ENCODE results near the gene MAD1L1. TPM values are rescaled to one million over a fixed set of nuclear protein-coding genes. Genes with fewer than 3 reads are reported as not detected.

Gene MAD1L1
- polyA plus RNA-seq, 6 donors from 2014 or later = 109 to 209 (median 158) TPM

DNA sequence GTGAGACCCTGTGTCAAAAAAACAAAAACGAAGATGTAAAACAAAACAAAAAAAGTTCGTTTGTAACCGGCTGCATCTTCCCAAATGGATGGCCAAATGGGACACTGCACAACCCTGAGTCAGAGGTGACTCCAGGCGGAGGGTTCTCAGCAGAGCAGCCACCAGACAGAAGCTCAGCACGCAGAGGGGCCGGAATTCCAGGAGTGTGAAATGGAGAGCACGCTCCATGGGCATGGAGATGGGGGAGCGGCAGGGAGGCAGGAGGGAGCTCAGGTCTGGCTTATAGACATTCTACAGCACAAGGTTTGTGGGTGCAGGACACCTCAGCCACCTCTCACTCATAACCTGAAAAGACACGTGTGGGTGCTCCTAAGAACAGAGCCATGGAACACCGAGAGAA lies 227.0 kb downstream of the MAD1L1 start:
- Mint-ChIP-seq H3K27me3 (no peaks in the 10 kb centered on the region), H3K27ac (peak overlapping the region in 5 of 6 donors; percentile 85 to 97 (median 89)), H3K4me3 (peak overlapping the region in 6 of 8 donors; percentile 37 to 78 (median 74)), H3K4me1 (peaks cover 22 to 38% (median 25%) of the 10 kb centered on the region in 3 donors), H3K36me3 (no peaks in the 10 kb centered on the region), H3K9me3 (no peaks in the 10 kb centered on the region)
- no peak for ATAC-seq (ENCODE audit: low read depth in 2 of 2)
- DNase-seq = no peak

DNA sequence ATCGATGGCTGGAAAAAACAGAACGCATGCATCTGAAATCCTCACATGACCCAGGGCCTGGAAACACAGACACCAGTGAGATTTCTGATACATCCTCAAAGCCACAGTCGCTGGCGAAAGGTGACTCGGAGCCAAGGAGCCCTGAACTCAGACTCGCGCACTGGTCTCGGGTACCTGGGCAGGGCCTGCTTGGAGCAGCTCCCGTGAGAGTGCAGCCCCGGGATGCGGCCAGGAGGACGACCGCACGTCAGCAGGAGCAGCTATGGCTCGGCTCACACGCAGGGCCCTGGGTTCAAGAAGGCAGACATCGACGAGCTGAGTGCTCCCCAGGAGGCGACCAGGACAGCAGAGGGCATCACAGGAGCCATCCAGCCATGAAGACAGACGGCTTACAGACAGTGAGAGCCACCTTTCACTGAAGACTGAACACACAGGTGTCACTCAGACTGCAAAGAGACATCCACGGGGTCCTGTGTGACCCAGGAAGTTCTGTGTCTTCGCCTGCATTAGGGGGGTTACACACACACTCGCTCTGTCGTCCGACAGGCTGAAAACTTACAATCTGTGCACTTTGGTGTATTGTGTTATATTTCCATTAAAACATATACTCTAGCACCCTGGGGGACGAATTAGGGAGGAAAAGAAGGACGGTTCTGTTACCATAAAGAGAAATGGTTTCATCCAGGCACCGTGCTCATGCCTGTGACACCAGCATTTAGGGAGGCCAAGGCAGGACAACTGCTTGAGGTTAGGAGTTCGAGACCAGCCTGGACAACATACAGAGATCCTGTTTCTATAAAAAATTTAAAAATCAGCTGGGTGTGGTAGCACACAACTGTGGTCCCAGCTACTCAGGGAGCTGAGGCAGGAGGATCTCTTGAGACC lies 227.7 kb downstream of the MAD1L1 start:
- Mint-ChIP-seq H3K27ac (peak overlapping the region in 5 of 6 donors; percentile 85 to 97 (median 89)), H3K9me3 (no peaks in the 10 kb centered on the region), H3K4me1 (peaks cover 27 to 43% (median 27%) of the 10 kb centered on the region in 3 donors), H3K27me3 (no peaks in the 10 kb centered on the region), H3K36me3 (no peaks in the 10 kb centered on the region), H3K4me3 (peak overlapping the region in 7 of 8 donors; percentile 9 to 78 (median 73))
- ATAC-seq (ENCODE audit: low read depth in 2 of 2) (peak; percentile 80 to 81), DNase-seq (no peak)

DNA sequence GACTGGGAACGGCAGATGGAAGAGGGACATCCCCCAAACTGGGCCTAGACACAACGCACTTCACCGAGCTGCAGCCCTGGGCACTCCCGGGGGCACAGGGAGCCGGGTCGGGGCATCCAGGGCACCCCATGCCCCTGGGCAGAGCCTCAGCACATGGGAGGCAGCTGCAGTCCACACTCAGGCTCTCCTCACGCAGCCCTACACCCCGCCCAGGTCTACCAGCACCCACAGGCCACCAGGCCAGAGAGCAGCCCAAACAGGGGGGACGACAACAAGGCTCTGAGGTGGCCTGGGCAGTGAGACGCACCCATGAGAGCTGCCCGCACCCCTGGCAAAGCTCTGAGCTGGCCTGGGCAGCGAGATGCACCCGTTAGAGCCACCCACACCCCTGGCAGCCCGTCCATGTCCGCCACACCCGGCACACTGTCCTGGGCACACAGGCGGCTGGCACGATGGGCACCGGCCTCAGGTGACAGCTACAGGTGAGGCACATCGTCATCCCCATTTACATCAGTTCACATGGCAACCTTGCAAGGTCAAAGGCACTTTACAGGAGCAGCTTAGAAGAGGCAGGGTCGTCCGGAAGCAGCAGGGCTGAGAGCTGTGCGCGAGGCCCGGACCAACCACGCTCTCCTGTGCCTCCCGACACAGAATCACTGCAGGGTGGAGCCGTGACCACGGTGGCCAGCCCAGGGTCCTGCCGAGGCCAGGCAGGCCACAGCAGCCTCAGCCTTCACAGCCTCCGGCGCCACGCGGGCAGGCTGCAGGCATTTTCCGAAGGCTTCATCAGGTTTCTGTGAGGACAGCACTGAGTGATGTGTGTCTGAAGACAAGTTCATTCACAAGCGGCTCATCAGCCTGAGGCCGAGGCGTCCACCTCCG lies 228.6 kb downstream of the MAD1L1 start:
- Mint-ChIP-seq H3K9me3 (no peaks in the 10 kb centered on the region), H3K4me3 (no peak overlapping the region), H3K27me3 (no peaks in the 10 kb centered on the region), H3K27ac (peak overlapping the region in 4 of 6 donors; percentile 7 to 89 (median 42)), H3K4me1 (peaks cover 29 to 48% (median 36%) of the 10 kb centered on the region in 3 donors), H3K36me3 (no peaks in the 10 kb centered on the region)
- DNase-seq (no peak), ATAC-seq (ENCODE audit: low read depth in 2 of 2) (no peak)

DNA sequence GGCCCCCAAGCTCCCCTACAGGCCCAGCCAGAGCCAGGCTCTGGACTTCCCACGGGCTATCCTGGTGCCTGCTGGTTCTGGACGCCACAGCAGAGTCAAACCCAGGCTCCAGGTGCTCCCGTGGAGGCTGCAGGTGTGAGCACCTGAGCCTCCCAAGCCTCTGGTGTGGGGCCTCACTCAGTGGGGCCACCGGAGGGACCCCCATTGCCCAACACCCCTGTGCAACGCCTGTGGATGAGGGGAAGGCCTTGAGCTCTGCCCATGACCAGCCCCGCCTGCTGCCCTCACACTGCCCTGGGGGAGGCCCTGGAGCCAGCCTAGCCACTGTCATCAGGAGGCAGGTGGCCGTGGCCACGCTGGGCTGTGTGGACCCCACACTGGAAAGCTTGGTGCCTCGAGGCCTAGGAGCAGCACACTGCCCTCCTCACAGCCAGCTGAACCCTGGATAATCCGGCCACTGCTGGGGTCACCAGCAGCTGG lies 229.3 kb downstream of the MAD1L1 start:
- no peak for DNase-seq

GRCh38 chr7:2002561-2003450 lies 229.9 kb downstream of the MAD1L1 start:
- ATAC-seq (ENCODE audit: low read depth in 2 of 2) (no peak), DNase-seq (no peak)
- H3K4me3 Mint-ChIP-seq = peak overlapping the region in 1 of 8 donors; percentile 31
- peak overlapping the region in 2 of 6 donors; percentile 66 to 80 for H3K27ac Mint-ChIP-seq
- peaks cover 28 to 52% (median 40%) of the 10 kb centered on the region in 3 donors for H3K4me1 Mint-ChIP-seq
- H3K27me3 Mint-ChIP-seq = no peaks in the 10 kb centered on the region
- H3K36me3 Mint-ChIP-seq = no peaks in the 10 kb centered on the region
- no peaks in the 10 kb centered on the region for H3K9me3 Mint-ChIP-seq

More for the DNA sequence above, 229.3 kb downstream of the MAD1L1 start:
- H3K4me1 Mint-ChIP-seq = peaks cover 29 to 52% (median 40%) of the 10 kb centered on the region in 3 donors
- no peak overlapping the region for H3K4me3 Mint-ChIP-seq
- H3K36me3 Mint-ChIP-seq = no peaks in the 10 kb centered on the region
- H3K27ac Mint-ChIP-seq = no peak overlapping the region
- H3K27me3 Mint-ChIP-seq = no peaks in the 10 kb centered on the region
- no peak for ATAC-seq (ENCODE audit: low read depth in 2 of 2)
- no peaks in the 10 kb centered on the region for H3K9me3 Mint-ChIP-seq

- H3K27me3 Mint-ChIP-seq = no peaks in the 10 kb centered on the region
- peaks cover 27 to 50% (median 38%) of the 10 kb centered on the region in 3 donors for H3K4me1 Mint-ChIP-seq
- DNase-seq (no peak), ATAC-seq (ENCODE audit: low read depth in 2 of 2) (no peak)
- H3K27ac Mint-ChIP-seq = peak overlapping the region in 2 of 6 donors; percentile 65 to 66
- H3K4me3 Mint-ChIP-seq = no peak overlapping the region
- no peaks in the 10 kb centered on the region for H3K9me3 Mint-ChIP-seq
- no peaks in the 10 kb centered on the region for H3K36me3 Mint-ChIP-seq
Measured at GRCh38 chr7:2001601-2002442, 230.9 kb downstream of the MAD1L1 start.

DNA sequence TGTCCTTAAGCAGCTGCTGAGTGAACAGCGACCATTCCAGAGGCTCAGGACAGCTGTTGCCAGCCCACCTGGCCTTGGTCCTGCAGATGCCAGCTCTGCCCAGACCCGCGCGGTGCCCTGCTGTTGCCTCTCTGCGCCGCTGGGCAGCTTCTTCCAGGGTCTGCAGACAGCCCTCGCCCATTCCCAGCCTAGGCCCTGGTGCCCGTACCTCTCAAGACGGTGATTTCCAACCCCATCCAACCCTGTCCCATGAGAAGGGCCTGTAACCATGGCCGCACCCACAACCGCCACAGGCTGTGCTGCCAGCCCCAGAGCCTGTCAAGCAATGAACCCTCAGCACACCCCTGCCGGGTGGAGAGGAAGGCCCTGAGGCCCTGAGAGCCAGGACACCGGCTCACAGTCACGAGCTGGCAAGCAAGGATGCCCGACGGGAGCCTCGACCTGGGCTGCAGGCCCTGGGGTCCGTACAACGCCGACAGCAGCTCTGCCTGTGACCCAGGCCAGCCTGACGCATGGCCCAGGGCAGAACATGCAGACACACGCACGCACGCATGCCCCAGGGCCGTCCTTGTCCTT lies 231.9 kb downstream of the MAD1L1 start:
- H3K4me3 Mint-ChIP-seq = peak overlapping the region in 1 of 8 donors; percentile 42

DNA sequence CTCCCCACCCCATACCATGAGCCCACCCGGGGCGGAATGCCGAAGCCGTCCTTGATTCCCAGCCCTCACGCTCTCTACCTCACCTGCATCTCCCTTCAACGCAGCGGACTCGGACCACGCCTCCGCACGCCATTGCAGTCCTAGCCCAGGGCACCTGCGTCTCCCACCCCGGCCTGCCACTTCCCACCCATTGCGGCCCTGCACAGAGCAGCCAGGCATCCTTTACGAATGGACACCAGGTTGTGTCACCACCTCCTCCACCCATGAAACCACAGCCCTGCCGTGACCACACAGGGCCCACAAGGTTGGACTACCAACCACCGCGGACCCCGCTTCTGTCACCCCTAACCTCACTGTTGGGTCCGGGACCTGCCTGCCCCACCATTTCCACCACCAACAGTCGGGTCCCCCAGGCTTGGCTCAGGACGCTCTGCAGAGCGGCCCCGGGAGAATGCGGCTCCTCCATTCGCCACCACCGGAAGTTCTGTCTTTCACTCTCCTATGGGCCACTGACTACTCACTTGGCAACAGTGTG lies 232.5 kb downstream of the MAD1L1 start:
- Mint-ChIP-seq H3K27me3 (no peaks in the 10 kb centered on the region), H3K4me3 (peak overlapping the region in 3 of 8 donors; percentile 42 to 56 (median 42)), H3K27ac (peak overlapping the region in 4 of 6 donors; percentile 78 to 93 (median 86)), H3K9me3 (no peaks in the 10 kb centered on the region), H3K36me3 (no peaks in the 10 kb centered on the region), H3K4me1 (peaks cover 11 to 34% (median 22%) of the 10 kb centered on the region in 3 donors)
- ATAC-seq (ENCODE audit: low read depth in 2 of 2) = no peak
- no peak for DNase-seq

More for the DNA sequence above, 231.9 kb downstream of the MAD1L1 start:
- peak overlapping the region in 4 of 6 donors; percentile 78 to 92 (median 85) for H3K27ac Mint-ChIP-seq
- H3K4me1 Mint-ChIP-seq = peaks cover 17 to 40% (median 29%) of the 10 kb centered on the region in 3 donors
- H3K36me3 Mint-ChIP-seq = no peaks in the 10 kb centered on the region
- H3K9me3 Mint-ChIP-seq = no peaks in the 10 kb centered on the region
- no peaks in the 10 kb centered on the region for H3K27me3 Mint-ChIP-seq
- DNase-seq (no peak), ATAC-seq (ENCODE audit: low read depth in 2 of 2) (no peak)

DNA sequence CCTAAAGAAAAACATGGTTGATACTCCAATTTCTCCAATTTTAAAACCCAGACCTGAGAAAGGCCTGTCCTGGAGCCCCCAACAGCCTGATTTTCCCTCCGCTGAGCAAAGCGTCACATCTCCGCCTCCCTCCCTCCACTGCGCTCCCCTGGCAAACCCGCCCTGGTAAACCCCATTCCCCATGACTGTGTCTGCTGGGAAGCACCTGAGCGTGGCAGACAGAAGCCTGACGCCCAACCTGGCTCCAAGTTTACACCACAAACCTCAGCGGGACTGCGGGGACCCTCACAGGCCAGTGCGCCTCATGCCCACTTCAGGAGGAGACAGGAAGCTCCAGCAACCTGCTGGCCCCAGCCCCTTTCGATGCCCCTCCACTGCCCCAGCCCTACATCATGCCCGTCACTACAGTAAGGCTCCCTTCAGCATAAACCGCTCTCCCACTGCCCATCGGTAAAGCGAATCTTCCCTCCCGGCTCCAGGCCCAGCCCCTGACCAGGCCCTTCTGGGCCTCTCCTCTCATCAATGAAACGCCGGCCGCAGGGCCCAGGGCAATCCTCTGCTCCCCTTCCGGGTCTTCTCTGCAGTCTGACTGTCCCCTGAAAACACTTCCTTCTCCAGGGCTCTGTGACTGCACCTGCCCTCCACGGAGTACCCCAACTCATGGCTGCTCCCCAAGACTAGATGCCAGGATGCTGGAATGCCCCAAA lies 233.3 kb downstream of the MAD1L1 start:
- Mint-ChIP-seq H3K27me3 (no peaks in the 10 kb centered on the region), H3K4me1 (peaks cover 7 to 28% (median 18%) of the 10 kb centered on the region in 3 donors), H3K9me3 (no peaks in the 10 kb centered on the region), H3K4me3 (peak overlapping the region in 1 of 8 donors; percentile 42), H3K27ac (peak overlapping the region in 4 of 6 donors; percentile 61 to 93 (median 86)), H3K36me3 (no peaks in the 10 kb centered on the region)
- ATAC-seq (ENCODE audit: low read depth in 2 of 2) (peak; percentile 40 to 57), DNase-seq (no peak)

DNA sequence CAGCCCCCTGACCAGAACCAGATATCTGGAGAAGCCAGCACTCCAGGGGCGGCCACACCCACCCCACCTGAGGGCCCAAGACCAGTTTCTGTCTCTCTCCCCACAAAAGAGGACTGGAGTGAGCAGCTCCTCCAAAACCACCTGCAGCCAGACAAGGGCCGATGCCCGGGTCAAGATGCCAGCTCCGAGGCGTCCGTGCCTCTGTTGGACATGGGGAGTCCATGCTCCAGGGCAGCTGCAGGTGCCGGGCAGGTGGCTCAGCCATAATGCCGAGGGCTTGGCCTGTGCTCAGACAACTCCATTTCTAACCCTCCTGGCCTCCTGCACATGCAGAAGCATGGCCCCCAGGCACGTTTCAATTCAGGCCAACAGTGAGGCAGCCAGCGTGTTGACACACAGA lies 234.6 kb downstream of the MAD1L1 start:
- DNase-seq (no peak), ATAC-seq (ENCODE audit: low read depth in 2 of 2) (no peak)
- Mint-ChIP-seq H3K27ac (no peak overlapping the region), H3K4me3 (no peak overlapping the region), H3K27me3 (no peaks in the 10 kb centered on the region), H3K36me3 (no peaks in the 10 kb centered on the region), H3K9me3 (no peaks in the 10 kb centered on the region), H3K4me1 (peaks cover 11 to 28% (median 23%) of the 10 kb centered on the region in 3 donors)

- ATAC-seq (ENCODE audit: low read depth in 2 of 2) = no peak
- no peak overlapping the region for H3K4me3 Mint-ChIP-seq
- H3K4me1 Mint-ChIP-seq = peaks cover 13 to 33% (median 23%) of the 10 kb centered on the region in 3 donors
- no peaks in the 10 kb centered on the region for H3K36me3 Mint-ChIP-seq
- H3K27ac Mint-ChIP-seq = no peak overlapping the region
- no peaks in the 10 kb centered on the region for H3K9me3 Mint-ChIP-seq
- no peaks in the 10 kb centered on the region for H3K27me3 Mint-ChIP-seq
- no peak for DNase-seq
Measured at GRCh38 chr7:1997537-1998076, 235.1 kb downstream of the MAD1L1 start.

Data from naive B cell (primary cell).